ENCODE data around the gene IL17REL.

Gene IL17REL

DNA sequence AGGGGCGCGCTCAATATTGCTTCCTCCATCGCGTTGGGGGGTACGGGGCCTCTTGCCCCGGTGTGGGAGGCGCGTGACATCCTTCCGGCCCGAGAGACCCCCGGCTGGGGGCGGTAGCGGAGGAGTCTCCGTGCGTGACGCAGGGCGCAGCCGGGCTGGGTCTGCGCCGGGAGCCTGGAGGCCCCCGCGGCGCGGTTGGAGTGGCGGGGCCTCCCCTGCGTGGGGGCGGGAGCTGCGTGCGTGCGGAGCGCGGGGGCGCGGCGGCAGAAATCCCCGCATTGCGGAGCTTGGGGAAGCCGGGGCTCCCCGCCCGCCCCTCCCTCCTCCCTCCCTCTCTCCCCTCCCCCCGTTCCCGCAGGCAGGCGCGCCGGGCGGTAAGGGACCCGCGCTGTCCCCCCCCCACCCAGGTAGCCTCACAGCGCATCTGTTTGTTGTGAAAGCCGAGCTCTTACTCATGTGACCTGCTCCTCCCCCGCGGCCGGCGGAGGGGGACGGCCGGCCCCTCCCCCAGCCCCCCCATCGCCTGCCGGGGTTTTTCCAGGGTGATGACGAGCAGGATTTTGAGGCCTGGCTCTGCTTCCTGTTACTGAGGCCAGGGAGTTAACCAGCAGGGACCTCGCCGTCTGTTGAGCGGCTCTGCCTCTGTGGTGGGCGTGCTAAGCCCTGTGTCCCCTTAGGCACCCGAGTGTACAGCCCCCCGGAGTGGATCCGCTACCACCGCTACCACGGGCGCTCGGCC is 50.4 kb downstream of the IL17REL start:
- TF ChIP-seq FOXP2 (optimal IDR thresholded peaks at IDR 0.05; ENCODE audit: borderline replicate concordance, extremely low read depth, extremely low read length, insufficient read depth) (no peak), TAF1 (IDR thresholded peaks at IDR 0.05; ENCODE audit: borderline replicate concordance, insufficient read depth, low read length) (no peak), SIN3A (IDR thresholded peaks at IDR 0.05; ENCODE audit: borderline replicate concordance, insufficient read depth, low read length) (no peak; the same call in 1 of the 2 replicates), POLR2AphosphoS5 (IDR thresholded peaks at IDR 0.05; ENCODE audit: low read depth, low read length) (no peak)
- TF ChIP-seq, protein P1, sequence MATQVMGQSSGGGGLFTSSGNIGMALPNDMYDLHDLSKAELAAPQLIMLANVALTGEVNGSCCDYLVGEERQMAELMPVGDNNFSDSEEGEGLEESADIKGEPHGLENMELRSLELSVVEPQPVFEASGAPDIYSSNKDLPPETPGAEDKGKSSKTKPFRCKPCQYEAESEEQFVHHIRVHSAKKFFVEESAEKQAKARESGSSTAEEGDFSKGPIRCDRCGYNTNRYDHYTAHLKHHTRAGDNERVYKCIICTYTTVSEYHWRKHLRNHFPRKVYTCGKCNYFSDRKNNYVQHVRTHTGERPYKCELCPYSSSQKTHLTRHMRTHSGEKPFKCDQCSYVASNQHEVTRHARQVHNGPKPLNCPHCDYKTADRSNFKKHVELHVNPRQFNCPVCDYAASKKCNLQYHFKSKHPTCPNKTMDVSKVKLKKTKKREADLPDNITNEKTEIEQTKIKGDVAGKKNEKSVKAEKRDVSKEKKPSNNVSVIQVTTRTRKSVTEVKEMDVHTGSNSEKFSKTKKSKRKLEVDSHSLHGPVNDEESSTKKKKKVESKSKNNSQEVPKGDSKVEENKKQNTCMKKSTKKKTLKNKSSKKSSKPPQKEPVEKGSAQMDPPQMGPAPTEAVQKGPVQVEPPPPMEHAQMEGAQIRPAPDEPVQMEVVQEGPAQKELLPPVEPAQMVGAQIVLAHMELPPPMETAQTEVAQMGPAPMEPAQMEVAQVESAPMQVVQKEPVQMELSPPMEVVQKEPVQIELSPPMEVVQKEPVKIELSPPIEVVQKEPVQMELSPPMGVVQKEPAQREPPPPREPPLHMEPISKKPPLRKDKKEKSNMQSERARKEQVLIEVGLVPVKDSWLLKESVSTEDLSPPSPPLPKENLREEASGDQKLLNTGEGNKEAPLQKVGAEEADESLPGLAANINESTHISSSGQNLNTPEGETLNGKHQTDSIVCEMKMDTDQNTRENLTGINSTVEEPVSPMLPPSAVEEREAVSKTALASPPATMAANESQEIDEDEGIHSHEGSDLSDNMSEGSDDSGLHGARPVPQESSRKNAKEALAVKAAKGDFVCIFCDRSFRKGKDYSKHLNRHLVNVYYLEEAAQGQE (IDR thresholded peaks at IDR 0.05; ENCODE audit: insufficient read depth in 1 of 2, low read depth in 2 of 2, low read length in 2 of 2): no peak

DNA sequence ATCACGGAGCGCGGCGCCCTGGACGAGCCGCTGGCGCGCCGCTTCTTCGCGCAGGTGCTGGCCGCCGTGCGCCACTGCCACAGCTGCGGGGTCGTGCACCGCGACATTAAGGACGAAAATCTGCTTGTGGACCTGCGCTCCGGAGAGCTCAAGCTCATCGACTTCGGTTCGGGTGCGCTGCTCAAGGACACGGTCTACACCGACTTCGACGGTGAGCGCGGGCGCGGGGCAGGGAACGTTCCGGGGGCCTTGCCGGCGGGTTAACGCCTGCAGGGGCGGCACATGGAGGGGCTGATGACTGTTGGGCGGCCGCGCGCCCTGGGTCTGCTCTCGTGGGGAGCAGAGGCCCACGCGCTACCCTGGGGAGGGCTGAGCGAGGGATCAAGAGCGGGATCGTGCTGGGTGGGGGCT is 51.0 kb downstream of the IL17REL start:
- TF ChIP-seq POLR2AphosphoS5 (IDR thresholded peaks at IDR 0.05; ENCODE audit: low read depth, low read length) (no peak), TAF1 (IDR thresholded peaks at IDR 0.05; ENCODE audit: borderline replicate concordance, insufficient read depth, low read length) (no peak), FOXP2 (optimal IDR thresholded peaks at IDR 0.05; ENCODE audit: borderline replicate concordance, extremely low read depth, extremely low read length, insufficient read depth) (no peak), SIN3A (IDR thresholded peaks at IDR 0.05; ENCODE audit: borderline replicate concordance, insufficient read depth, low read length) (no peak)
- TF ChIP-seq, protein P1 (IDR thresholded peaks at IDR 0.05; ENCODE audit: insufficient read depth in 1 of 2, low read depth in 2 of 2, low read length in 2 of 2): no peak

DNA sequence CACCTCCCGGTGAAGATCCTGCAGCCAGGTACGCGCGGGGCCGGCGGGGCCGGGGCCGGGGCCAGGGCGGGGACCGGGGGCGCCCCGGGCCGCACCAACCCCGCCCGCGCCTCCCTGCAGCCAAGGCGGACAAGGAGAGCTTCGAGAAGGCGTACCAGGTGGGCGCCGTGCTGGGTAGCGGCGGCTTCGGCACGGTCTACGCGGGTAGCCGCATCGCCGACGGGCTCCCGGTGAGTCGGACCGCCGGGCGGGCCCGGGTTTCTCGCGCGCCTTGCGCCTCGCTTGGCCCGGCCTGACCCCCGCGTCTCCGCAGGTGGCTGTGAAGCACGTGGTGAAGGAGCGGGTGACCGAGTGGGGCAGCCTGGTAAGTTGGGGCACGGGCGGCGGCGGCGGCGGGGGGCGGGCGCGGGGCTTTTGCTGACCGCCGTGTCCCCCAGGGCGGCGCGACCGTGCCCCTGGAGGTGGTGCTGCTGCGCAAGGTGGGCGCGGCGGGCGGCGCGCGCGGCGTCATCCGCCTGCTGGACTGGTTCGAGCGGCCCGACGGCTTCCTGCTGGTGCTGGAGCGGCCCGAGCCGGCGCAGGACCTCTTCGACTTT is 51.5 kb downstream of the IL17REL start:
- TF ChIP-seq, protein P1 (IDR thresholded peaks at IDR 0.05; ENCODE audit: insufficient read depth in 1 of 2, low read depth in 2 of 2, low read length in 2 of 2): no peak
- TF ChIP-seq TAF1 (IDR thresholded peaks at IDR 0.05; ENCODE audit: borderline replicate concordance, insufficient read depth, low read length) (no peak), POLR2AphosphoS5 (IDR thresholded peaks at IDR 0.05; ENCODE audit: low read depth, low read length) (no peak), FOXP2 (optimal IDR thresholded peaks at IDR 0.05; ENCODE audit: borderline replicate concordance, extremely low read depth, extremely low read length, insufficient read depth) (no peak), SIN3A (IDR thresholded peaks at IDR 0.05; ENCODE audit: borderline replicate concordance, insufficient read depth, low read length) (no peak)

DNA sequence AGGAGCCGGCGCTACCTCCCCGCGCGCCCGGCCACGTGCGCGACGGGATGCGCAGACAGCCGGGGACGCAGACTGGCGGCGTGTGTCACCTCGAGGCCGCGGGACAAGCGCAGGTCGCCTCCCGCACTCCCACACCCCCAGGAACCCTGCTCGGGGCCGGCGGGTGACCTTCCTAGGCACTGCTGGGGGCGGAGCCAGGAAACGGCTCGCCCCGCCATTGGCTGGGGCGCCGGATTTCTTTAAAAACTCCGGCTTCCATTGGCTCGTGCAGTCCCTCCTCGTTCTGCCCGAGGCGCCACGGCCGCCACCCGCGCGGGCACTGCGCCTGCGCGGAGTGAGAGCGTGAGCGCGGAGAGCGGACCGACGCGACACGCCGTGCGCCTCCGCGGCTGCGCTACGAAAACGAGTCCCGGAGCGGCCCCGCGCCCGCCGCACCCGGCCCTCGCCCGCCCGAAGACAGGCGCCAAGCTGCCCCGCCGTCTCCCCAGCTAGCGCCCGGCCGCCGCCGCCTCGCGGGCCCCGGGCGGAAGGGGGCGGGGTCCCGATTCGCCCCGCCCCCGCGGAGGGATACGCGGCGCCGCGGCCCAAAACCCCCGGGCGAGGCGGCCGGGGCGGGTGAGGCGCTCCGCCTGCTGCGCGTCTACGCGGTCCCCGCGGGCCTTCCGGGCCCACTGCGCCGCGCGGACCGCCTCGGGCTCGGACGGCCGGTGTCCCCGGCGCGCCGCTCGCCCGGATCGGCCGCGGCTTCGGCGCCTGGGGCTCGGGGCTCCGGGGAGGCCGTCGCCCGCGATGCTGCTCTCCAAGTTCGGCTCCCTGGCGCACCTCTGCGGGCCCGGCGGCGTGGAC is 52.2 kb downstream of the IL17REL start, which contains the start of gene PIM3:
Gene PIM3 (plus strand): TSS at position 614 of the 846 bp plus-strand sequence. CDS start 176 bp downstream, at position 790.
- TF ChIP-seq, protein P1 (IDR thresholded peaks at IDR 0.05; ENCODE audit: insufficient read depth in 1 of 2, low read depth in 2 of 2, low read length in 2 of 2): 0 out of 4 replicates have a peak, but pooled peaks of 1 of the 2 experiments have one; percentile 41
- TF ChIP-seq TAF1 (IDR thresholded peaks at IDR 0.05; ENCODE audit: borderline replicate concordance, insufficient read depth, low read length) (peak; percentile 79; the same call in 1 of the 2 replicates), FOXP2 (optimal IDR thresholded peaks at IDR 0.05; ENCODE audit: borderline replicate concordance, extremely low read depth, extremely low read length, insufficient read depth) (no peak), POLR2AphosphoS5 (IDR thresholded peaks at IDR 0.05; ENCODE audit: low read depth, low read length) (peak; percentile 18; the same call in 1 of the 2 replicates), SIN3A (IDR thresholded peaks at IDR 0.05; ENCODE audit: borderline replicate concordance, insufficient read depth, low read length) (no peak)

Data from PFSK-1 (cell line).